ENCODE data around the gene COL6A2.

DNA sequence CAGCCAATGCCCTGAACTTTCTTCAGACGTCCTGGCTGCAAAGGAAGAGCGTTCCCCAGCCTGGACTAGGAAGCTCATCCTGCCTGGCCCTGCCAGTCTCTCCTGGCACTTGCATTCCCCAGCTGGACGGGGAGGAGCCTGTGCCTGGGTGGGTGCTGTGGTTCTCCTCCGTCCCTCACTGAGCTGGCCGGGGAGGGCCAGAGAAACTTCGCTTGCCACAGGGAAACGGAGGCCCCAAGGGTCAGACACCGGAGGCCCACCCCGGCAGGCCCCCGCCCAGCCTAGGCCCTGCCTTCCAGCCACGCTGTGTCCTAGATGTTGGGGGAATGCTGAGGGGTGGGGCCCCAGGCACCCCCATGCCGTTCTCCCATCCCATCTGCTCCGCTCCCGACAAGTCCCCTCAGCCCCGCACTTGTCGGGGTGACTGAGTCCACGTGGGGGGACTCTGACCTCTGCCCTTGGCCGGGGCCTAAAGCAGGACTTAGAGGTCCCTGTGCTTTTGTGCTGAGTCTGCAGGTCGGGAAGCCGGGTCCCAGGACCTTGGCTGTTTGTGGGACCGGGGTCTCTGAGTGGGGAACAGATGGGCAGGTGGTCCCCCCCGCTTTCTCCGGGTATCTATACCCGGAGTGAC is 52.7 kb downstream of the COL6A2 start:
- TF ChIP-seq, protein P1, sequence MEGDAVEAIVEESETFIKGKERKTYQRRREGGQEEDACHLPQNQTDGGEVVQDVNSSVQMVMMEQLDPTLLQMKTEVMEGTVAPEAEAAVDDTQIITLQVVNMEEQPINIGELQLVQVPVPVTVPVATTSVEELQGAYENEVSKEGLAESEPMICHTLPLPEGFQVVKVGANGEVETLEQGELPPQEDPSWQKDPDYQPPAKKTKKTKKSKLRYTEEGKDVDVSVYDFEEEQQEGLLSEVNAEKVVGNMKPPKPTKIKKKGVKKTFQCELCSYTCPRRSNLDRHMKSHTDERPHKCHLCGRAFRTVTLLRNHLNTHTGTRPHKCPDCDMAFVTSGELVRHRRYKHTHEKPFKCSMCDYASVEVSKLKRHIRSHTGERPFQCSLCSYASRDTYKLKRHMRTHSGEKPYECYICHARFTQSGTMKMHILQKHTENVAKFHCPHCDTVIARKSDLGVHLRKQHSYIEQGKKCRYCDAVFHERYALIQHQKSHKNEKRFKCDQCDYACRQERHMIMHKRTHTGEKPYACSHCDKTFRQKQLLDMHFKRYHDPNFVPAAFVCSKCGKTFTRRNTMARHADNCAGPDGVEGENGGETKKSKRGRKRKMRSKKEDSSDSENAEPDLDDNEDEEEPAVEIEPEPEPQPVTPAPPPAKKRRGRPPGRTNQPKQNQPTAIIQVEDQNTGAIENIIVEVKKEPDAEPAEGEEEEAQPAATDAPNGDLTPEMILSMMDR (IDR thresholded peaks at IDR 0.05) = no peak
- TF ChIP-seq NFATC4 (CRISPR knock-in tag; IDR thresholded peaks at IDR 0.05) (no peak), ETV6 (CRISPR knock-in tag; IDR thresholded peaks at IDR 0.05) (no peak), JUN (CRISPR knock-in tag; IDR thresholded peaks at IDR 0.05) (no peak)
- TF ChIP-seq, protein P2, sequence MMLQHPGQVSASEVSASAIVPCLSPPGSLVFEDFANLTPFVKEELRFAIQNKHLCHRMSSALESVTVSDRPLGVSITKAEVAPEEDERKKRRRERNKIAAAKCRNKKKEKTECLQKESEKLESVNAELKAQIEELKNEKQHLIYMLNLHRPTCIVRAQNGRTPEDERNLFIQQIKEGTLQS (CRISPR knock-in tag; conservative IDR thresholded peaks at IDR 0.05) = no peak
- TF ChIP-seq, protein P3, sequence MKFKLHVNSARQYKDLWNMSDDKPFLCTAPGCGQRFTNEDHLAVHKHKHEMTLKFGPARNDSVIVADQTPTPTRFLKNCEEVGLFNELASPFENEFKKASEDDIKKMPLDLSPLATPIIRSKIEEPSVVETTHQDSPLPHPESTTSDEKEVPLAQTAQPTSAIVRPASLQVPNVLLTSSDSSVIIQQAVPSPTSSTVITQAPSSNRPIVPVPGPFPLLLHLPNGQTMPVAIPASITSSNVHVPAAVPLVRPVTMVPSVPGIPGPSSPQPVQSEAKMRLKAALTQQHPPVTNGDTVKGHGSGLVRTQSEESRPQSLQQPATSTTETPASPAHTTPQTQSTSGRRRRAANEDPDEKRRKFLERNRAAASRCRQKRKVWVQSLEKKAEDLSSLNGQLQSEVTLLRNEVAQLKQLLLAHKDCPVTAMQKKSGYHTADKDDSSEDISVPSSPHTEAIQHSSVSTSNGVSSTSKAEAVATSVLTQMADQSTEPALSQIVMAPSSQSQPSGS (CRISPR knock-in tag; IDR thresholded peaks at IDR 0.05; ENCODE audit: borderline replicate concordance, low read depth) = no peak
